ENCODE measurements around the gene DCANP1.
"Not testable (repeated sequence)": the region's sequence is repeated elsewhere in the genome, so short reads cannot be mapped to it uniquely, and the experiment has no call there.

DCANP1 gene

DNA sequence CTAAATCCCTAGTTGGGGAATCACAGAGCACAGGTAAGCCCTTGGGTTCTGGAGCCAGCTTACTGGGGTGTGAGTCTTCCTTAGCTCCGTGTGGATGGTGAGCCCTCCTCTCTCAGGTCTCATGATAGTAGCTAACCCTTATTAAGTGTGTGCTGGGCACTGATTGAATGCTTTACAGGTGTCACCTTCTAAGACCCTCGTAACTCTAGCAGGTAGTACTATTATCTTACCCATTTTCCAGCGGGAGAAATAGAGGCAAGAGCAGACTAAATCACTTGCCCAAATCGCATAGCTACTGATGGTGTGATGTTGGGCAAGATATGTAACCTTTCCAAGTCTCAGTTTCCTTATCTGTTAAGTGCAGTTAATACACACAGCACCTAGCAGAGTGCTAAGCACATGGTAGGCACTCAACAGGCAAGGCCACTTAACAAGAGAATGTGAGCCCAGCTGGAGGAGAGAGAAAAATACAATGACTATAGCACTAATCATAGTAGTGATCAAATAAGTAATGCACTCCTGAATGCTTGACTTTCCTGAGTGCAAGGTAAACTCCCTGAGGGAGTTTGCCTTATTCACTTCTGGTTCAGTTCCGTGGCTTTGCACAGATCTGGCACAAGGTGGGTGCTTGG is at the start of gene DCANP1:
Gene DCANP1, minus strand, starts transcription at position 51 of the 632 bp plus-strand sequence. CDS start 240 bp downstream, outside the sequence.
- DNase-seq (ENCODE audit: low read depth in 2 of 2): no peak

- not testable (repeated sequence) for DNase-seq (ENCODE audit: low read depth in 2 of 2)
These were observed 48.4 kb upstream of the DCANP1 start for GRCh38 chr5:135495531-135495930.

GRCh38 chr5:135494196-135494595 is 47.0 kb upstream of the DCANP1 start:
- DNase-seq (ENCODE audit: low read depth in 2 of 2): no peak

GRCh38 chr5:135493406-135494180 is 46.4 kb upstream of the DCANP1 start:
- DNase-seq (ENCODE audit: low read depth in 2 of 2): peak; percentile 29 to 40

- DNase-seq (ENCODE audit: low read depth in 2 of 2): no peak
These were observed 45.1 kb upstream of the DCANP1 start for GRCh38 chr5:135492319-135492626.

DNA sequence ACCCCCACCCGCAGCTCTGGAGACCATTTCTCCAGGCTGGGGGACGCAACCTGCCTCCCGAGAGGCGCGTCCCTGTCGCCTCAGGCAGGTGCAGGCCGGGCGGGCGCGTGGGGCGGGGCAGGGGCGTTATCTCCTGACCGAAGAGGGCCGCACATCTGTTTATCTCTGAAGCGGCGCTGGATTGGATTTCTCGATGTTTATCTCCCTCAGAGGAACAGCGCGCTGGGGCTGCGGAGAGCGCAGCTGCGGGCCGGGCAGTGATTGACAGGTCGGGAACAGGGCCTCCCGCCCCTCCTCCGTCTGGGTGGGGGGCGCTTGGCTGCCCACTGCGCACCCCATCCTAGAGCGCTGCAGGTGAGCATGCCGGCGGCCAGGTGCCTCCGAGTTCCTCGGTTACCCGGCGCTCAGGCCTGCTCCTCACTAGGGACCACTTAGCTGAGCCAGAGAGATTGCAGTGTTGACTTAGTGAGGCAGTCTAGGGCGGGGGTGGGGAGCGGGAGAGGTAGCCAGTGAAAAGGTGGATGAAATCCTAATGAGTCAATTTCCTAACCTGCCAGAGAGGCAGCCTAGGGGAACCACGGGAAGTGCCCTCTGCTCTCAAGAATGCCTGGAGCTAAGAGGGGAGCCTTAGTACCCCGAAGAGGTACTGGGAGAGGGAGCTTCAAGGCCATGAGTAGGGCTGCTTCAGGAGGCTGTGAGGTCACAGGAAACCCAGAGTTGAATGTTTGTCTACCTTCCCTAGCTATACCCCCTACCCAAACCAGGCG is 44.6 kb upstream of the DCANP1 start:
- no peak for DNase-seq (ENCODE audit: low read depth in 2 of 2)

GRCh38 chr5:135491038-135491551 is 43.9 kb upstream of the DCANP1 start:
- no peak for DNase-seq (ENCODE audit: low read depth in 2 of 2)

- no peak for DNase-seq (ENCODE audit: low read depth in 2 of 2)
These were observed 43.3 kb upstream of the DCANP1 start for GRCh38 chr5:135490245-135491037.

GRCh38 chr5:135489466-135490244 is 42.5 kb upstream of the DCANP1 start:
- DNase-seq (ENCODE audit: low read depth in 2 of 2): no peak

- DNase-seq (ENCODE audit: low read depth in 2 of 2): peak in 1 of 2 experiments; percentile 9
These were observed 41.7 kb upstream of the DCANP1 start for GRCh38 chr5:135488727-135489465.

DNA sequence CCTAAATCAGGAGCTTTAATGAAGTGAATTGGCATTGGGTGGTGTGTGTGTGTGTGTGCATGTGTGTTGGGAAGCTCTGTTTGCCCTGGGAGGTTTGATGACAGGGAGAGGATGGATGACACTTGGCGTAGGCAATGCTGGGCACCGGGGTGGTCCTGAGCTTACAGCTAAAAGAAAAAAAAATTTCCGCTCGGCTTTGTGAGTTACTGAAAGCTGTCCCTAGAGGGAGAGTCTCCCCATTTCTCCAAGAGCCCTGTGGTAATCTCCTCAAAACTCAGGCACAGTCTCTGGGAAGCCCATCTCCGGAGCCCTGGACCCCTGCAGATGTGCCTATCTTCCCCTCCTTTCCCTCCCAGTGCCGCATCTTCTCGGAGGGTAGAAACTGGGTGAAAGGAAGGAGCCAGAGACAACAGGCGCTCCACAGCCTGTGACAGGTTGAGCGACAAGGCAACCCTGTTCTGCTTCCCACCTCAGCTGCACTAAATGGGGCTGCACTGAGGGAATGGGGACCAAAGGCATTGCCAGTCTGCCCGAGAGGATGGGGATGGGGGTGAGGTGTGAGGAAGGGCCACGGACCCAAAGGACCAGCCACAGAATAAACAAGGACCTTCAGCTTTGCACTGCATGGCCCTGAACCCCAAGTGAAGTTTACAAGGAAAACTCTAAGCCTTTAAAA is 40.8 kb upstream of the DCANP1 start:
- no peak for DNase-seq (ENCODE audit: low read depth in 2 of 2)

GRCh38 chr5:135487037-135487395 is 39.9 kb upstream of the DCANP1 start:
- DNase-seq (ENCODE audit: low read depth in 2 of 2): no peak

DNA sequence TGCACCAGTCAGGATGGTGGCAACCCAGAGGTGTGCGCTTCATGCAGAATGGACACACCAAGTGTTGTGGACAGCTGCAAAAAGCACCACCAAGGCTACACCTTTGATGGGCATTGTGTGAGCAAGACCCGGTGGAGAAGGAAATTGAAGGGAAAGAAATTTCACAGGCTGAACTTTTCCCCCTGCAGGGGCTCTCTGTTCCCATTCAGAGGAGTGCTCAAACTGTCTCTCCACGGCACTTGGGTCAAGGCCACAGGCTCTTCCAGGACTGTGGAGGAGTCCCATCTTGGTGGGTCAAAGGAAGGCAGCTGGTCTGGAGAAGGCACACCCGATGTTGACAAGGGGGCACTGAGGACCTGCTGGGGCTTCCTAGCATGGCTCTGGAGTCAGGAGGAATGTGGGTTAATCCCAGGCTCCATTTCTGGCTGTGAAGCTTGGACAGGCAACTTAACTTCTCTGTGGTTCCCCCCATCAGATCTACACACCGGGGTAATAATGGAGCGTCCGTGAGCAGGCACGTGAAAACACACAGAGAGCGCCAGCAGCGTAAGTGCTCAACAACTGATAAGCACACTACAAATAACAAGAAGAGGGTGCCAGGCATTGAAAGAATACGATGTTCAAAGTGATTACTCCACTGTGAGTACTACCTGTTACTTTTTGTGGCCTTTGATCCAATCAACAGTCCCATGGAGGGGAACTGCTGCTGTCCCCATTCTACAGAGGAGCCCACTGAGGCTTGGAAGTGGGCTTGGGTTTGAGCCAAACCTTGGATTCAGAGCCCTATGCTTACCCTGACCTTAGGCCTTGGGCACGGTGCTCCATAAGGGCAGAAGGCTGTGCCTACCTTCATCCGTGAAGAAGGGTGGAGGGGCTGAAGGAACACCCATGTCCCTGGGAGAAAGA is 39.2 kb upstream of the DCANP1 start:
- DNase-seq (ENCODE audit: low read depth in 2 of 2): no peak

DNA sequence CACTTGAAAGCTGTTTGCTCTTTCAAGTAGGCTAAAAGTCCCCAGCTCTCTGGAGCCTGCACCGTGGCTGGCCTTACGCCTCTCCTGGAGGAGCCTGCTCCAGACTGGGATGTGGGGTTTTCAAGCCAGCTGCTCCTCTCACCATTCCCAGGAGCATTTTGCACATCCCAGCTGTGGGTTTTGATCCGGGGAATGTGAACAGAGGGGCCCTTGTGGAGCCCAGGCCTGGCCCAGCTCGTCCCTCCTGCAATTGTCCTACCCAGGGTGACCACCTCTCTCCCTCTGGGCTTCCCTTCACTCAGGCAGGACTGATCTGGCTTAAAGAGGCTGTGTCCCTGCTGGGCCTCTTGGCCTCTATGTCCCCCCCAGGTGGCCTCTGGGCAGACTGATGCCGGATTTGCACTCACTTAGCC is 37.5 kb upstream of the DCANP1 start:
- DNase-seq (ENCODE audit: low read depth in 2 of 2): no peak

- DNase-seq (ENCODE audit: low read depth in 2 of 2): no peak
These were observed 36.1 kb upstream of the DCANP1 start for GRCh38 chr5:135483254-135483653.

DNA sequence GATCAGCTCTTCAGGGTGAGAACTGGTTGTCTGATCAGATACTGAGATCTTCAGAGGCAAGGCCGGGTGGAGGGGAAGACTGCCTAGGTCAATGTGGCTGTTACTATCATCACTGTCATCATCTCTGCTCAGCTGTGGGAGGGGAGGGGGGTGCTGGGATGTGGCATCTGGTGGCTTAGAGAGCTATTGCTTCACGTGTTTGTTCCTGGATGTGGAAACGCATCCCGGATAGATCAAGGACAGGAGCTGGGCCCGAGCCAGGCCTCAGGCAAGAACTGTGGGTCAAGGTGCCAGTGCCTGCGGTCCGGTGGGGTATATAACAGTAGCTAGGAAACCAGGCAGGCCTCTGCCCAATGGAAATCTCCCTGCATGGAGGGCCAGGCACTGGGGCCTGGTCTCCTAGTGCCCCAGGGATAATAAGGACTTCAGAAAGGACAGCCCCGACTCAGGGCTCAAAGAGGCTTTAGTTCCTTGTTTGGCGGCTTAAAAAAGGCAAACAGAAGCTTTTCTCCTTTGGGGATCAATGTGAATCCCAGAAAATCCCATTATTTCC is 35.3 kb upstream of the DCANP1 start:
- no peak for DNase-seq (ENCODE audit: low read depth in 2 of 2)

DNA sequence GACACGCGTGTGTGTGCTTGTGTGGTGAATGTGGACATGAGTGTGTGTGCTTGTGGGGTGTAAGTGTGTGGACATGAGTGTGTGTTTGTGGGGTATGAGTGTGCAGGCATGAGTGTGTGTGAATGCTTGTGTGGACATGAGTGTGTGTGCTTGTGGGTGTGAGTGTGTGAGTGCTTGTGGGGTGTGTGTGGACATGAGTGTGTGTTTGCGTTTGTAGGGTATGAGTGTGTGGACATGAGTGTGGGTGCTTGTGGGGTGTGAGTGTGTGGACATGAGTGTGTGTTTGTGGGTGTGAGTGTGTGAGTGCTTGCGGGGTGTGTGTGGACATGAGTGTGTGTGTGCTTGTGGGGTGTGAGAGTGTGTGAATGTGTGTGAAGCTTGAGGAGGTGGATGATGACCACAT is 34.8 kb upstream of the DCANP1 start:
- no peak for DNase-seq (ENCODE audit: low read depth in 2 of 2)

GRCh38 chr5:135481387-135481786 is 34.2 kb upstream of the DCANP1 start:
- no peak for DNase-seq (ENCODE audit: low read depth in 2 of 2)

All from fibroblast of skin of left biceps (primary cell).